Thyroid gland (tissue), 4 donors: ENCODE measurements around the gene SRSF6.
A peak's percentile ranks its signal among the peaks of the same experiment; 100 is the strongest.

Source experiments
- POLR2A ChIP-seq, 2 donors: fragments of 450-650 bp; IDR thresholded peaks; one replicate each; pipeline ENCODE4 v1.6.1; 2017; ENCODE audit warnings: antibody characterized with exemption in 2 of 2, mild to moderate bottlenecking in 2 of 2, moderate library complexity in 1 of 2
- TF ChIP-seq, protein P1 (sequence below), 6 experiments: fragments of 200-600 bp in 3 of 6; fragments of 450-650 bp in 3 of 6; sonication (generic) in 3 of 6; IDR thresholded peaks; one replicate each; pipeline ENCODE4 v1.5.1; 2016 to 2019; ENCODE audit warnings: antibody characterized with exemption in 6 of 6, mild to moderate bottlenecking in 2 of 6, inconsistent platforms in 1 of 6, moderate library complexity in 1 of 6

GRCh38 chr20:43408848-43409576 lies 48.7 kb upstream of the SRSF6 start:
- TF ChIP-seq, protein P1, sequence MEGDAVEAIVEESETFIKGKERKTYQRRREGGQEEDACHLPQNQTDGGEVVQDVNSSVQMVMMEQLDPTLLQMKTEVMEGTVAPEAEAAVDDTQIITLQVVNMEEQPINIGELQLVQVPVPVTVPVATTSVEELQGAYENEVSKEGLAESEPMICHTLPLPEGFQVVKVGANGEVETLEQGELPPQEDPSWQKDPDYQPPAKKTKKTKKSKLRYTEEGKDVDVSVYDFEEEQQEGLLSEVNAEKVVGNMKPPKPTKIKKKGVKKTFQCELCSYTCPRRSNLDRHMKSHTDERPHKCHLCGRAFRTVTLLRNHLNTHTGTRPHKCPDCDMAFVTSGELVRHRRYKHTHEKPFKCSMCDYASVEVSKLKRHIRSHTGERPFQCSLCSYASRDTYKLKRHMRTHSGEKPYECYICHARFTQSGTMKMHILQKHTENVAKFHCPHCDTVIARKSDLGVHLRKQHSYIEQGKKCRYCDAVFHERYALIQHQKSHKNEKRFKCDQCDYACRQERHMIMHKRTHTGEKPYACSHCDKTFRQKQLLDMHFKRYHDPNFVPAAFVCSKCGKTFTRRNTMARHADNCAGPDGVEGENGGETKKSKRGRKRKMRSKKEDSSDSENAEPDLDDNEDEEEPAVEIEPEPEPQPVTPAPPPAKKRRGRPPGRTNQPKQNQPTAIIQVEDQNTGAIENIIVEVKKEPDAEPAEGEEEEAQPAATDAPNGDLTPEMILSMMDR (IDR thresholded peaks at IDR 0.05) = peak in 1 of 6 experiments; percentile 15
- no peak for TF ChIP-seq POLR2A (IDR thresholded peaks at IDR 0.05)
